GM19455 (cell line): Measurements from ENCODE around the gene ADAMTS14.

Experiments
- ATAC-seq: cut with Tn5 transposase; IDR thresholded peaks from one replicate; pipeline ENCODE4 v1.9.1; 2021; ENCODE audit not compliant: unreplicated experiment

ADAMTS14 gene

DNA sequence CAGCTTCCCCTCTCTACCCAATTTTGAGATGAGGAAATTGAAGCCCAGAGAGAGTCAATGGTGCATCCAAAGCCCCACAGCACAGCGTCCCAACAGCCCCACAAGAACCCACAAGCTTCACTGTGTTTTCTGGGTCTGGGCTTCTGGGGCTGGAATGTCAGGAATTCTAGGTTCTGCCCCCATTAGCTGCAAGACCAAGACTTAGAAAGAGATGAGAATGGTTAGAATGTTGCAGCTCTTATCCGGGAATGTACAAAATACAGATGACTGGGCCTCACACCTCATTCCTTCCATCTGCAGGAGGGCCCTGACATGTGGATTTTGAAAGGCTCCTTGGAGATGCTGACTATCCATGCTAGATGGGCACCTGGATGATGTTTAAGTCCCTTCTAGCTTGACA, 137.4 kb downstream of the ADAMTS14 start:
- no peak for ATAC-seq

GRCh38 chr10:70810967-70811366, 138.7 kb downstream of the ADAMTS14 start:
- no peak for ATAC-seq

DNA sequence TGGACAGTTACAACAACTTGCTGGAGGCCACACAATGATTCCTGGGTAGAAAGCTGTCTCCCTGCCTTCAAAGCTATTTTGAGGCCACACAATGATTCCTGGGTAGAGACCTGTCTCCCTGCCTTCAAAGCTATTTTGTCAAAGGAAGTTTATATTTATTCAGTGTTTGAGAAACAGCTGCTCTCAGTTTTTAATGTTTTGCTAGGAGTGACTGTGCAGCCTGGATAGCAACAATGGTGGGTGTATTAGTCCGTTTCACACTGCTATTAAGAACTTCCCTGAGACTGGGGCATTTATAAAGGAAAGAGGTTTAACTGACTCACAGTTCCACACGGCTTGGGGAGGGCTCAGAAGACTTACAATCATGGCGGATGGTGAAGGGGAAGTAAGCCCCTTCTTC, 139.6 kb downstream of the ADAMTS14 start:
- ATAC-seq = no peak
